ENCODE results near the gene LIF. TPM values are rescaled to one million over a fixed set of nuclear protein-coding genes. Genes with fewer than 3 reads are reported as not detected.

The LIF gene
- total and polyA plus RNA-seq, 2 experiments from 2014 or later: 8.2 to 13.4 TPM

DNA sequence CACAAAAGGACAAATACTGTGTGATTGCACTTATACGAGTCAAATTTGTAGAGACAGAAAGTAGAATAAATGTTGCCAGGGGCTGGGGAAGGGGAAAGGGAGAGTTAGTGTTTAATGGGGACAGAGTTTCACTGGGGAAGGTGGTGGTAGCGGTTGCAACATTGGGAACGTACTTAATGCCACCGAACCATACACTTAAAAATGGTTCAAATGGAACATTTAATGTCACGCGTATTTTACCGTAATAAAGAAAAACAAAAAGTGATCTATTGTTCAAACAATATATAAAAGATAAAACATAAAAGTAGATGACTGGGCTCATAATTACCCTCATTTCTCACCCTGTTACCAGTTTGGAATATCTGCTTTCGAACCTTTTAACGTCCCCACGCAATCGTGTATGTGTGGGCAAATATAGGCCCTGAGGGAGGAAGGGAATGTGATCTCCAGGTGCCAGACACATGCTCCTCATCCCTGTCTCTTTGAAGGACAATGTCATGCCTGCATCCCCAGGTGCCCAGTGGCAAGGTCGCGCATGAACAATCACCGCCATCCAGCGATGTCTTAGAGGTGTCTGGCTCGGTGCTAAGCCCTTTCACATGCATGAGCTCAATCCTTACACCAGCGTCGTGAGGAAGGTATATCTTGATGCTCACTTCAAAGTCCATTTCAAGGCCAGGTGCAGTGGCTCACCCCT is 35.3 kb downstream of the LIF start:
- Histone ChIP-seq H2AFZ (no peak overlapping the region), H3K9me2 (replicated peaks; ENCODE audit: insufficient read depth) (no peaks in the 10 kb centered on the region), H3K27ac (peak overlapping the region; percentile 96), H3K27me3 (no peaks in the 10 kb centered on the region), H3K4me1 (ENCODE audit: insufficient read depth) (peaks cover 45% of the 10 kb centered on the region), H3K36me3 (replicated peaks; ENCODE audit: insufficient read depth, low read depth) (no peaks in the 10 kb centered on the region), H3K79me2 (no peaks in the 10 kb centered on the region), H4K20me1 (ENCODE audit: insufficient read depth, poor library complexity, severe bottlenecking) (no peaks in the 10 kb centered on the region), H3K9me3 (ENCODE audit: low read depth) (no peaks in the 10 kb centered on the region), H3K4me2 (no peak overlapping the region), H3K4me3 (no peak overlapping the region)
- TF ChIP-seq, protein P1, sequence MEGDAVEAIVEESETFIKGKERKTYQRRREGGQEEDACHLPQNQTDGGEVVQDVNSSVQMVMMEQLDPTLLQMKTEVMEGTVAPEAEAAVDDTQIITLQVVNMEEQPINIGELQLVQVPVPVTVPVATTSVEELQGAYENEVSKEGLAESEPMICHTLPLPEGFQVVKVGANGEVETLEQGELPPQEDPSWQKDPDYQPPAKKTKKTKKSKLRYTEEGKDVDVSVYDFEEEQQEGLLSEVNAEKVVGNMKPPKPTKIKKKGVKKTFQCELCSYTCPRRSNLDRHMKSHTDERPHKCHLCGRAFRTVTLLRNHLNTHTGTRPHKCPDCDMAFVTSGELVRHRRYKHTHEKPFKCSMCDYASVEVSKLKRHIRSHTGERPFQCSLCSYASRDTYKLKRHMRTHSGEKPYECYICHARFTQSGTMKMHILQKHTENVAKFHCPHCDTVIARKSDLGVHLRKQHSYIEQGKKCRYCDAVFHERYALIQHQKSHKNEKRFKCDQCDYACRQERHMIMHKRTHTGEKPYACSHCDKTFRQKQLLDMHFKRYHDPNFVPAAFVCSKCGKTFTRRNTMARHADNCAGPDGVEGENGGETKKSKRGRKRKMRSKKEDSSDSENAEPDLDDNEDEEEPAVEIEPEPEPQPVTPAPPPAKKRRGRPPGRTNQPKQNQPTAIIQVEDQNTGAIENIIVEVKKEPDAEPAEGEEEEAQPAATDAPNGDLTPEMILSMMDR (IDR thresholded peaks at IDR 0.05; ENCODE audit: poor library complexity): no peak
- TF ChIP-seq EZH2 (IDR thresholded peaks at IDR 0.05; ENCODE audit: borderline replicate concordance) (no peak), EZH2phosphoT487 (IDR thresholded peaks at IDR 0.05; ENCODE audit: low read depth, severe bottlenecking, unreplicated experiment) (no peak)
- no peak for DNase-seq (ENCODE audit: low spot score)
- 86% methylated on average over 18 of the region's 18 CpGs for WGBS (ENCODE audit: low lambda C conversion rate, missing lambda C conversion rate)

- H3K4me2 ChIP-seq: no peak overlapping the region
- H3K4me1 ChIP-seq (ENCODE audit: insufficient read depth): peaks cover 51% of the 10 kb centered on the region
- no peaks in the 10 kb centered on the region for H3K27me3 ChIP-seq
- H3K27ac ChIP-seq: peak overlapping the region; percentile 96
- no peak overlapping the region for H2AFZ ChIP-seq
- no peaks in the 10 kb centered on the region for H3K9me3 ChIP-seq (ENCODE audit: low read depth)
- TF ChIP-seq, protein P1 (IDR thresholded peaks at IDR 0.05; ENCODE audit: poor library complexity): no peak
- H4K20me1 ChIP-seq (ENCODE audit: insufficient read depth, poor library complexity, severe bottlenecking): no peaks in the 10 kb centered on the region
- H3K4me3 ChIP-seq: no peak overlapping the region
- peak; percentile 74 for DNase-seq (ENCODE audit: low spot score)
- H3K9me2 ChIP-seq (replicated peaks; ENCODE audit: insufficient read depth): no peaks in the 10 kb centered on the region
- H3K79me2 ChIP-seq: no peaks in the 10 kb centered on the region
- no peaks in the 10 kb centered on the region for H3K36me3 ChIP-seq (replicated peaks; ENCODE audit: insufficient read depth, low read depth)
- WGBS (ENCODE audit: low lambda C conversion rate, missing lambda C conversion rate): 70% methylated on average over 18 of the region's 19 CpGs
Measured at GRCh38 chr22:30210235-30210909, 36.2 kb downstream of the LIF start.

- Histone ChIP-seq H3K27me3 (no peaks in the 10 kb centered on the region), H4K20me1 (ENCODE audit: insufficient read depth, poor library complexity, severe bottlenecking) (no peaks in the 10 kb centered on the region), H3K27ac (peak overlapping the region; percentile 96), H3K4me2 (no peak overlapping the region), H3K9me3 (ENCODE audit: low read depth) (no peaks in the 10 kb centered on the region), H2AFZ (no peak overlapping the region), H3K79me2 (no peaks in the 10 kb centered on the region), H3K4me1 (ENCODE audit: insufficient read depth) (peaks cover 59% of the 10 kb centered on the region), H3K4me3 (no peak overlapping the region), H3K9me2 (replicated peaks; ENCODE audit: insufficient read depth) (no peaks in the 10 kb centered on the region), H3K36me3 (replicated peaks; ENCODE audit: insufficient read depth, low read depth) (no peaks in the 10 kb centered on the region)
- TF ChIP-seq, protein P1 (IDR thresholded peaks at IDR 0.05; ENCODE audit: poor library complexity): no peak
- TF ChIP-seq EZH2phosphoT487 (IDR thresholded peaks at IDR 0.05; ENCODE audit: low read depth, severe bottlenecking, unreplicated experiment): no peak
- WGBS (ENCODE audit: low lambda C conversion rate, missing lambda C conversion rate): 98% methylated on average over 6 of the region's 6 CpGs
- no peak for DNase-seq (ENCODE audit: low spot score)
Measured at GRCh38 chr22:30209642-30210041, 36.9 kb downstream of the LIF start.
